Neural cell (in vitro differentiated cells): ENCODE data around the gene LRRC4B. TPM values are rescaled to one million over a fixed set of nuclear protein-coding genes. Genes with fewer than 3 reads are reported as not detected.

Experiments
- H2AFZ ChIP-seq: fragments of 200-600, 300-800 bp; sonication (generic), shearing (Covaris generic); 2 replicates; pipeline ENCODE4 v1.6.0; 2014; ENCODE audit warnings: low read depth, mild to moderate bottlenecking, antibody characterized with exemption, low read length, moderate library complexity
- H3F3A ChIP-seq: fragments of 200-600 bp; shearing (Covaris generic); 2 replicates; pipeline ENCODE4 v1.6.1; 2016; ENCODE audit warnings: mild to moderate bottlenecking, moderate library complexity, mixed read lengths, antibody characterized with exemption, low read length; ENCODE audit not compliant: insufficient read depth, poor library complexity, severe bottlenecking
- H3K27ac ChIP-seq: fragments of 200-600, 300-800 bp; sonication (generic), shearing (Covaris generic); 2 replicates; pipeline ENCODE4 v1.5.1; 2014; ENCODE audit warnings: mild to moderate bottlenecking, low read length, moderate library complexity
- H3K27me3 ChIP-seq: fragments of 300-800, 200-600 bp; sonication (generic), shearing (Covaris generic); 2 replicates; pipeline ENCODE4 v1.6.0; 2014; ENCODE audit warnings: mild to moderate bottlenecking, low read depth, low read length, moderate library complexity; ENCODE audit not compliant: insufficient read depth
- H3K36me3 ChIP-seq: fragments of 300-800, 200-600 bp; sonication (generic), shearing (Covaris generic); 2 replicates; pipeline ENCODE4 v1.5.1; 2014; ENCODE audit warnings: mild to moderate bottlenecking, antibody characterized with exemption, low read length, moderate library complexity; ENCODE audit not compliant: insufficient read depth
- H3K4me2 ChIP-seq: fragments of 300-800, 200-600 bp; sonication (generic), shearing (Covaris generic); 2 replicates; pipeline ENCODE4 v1.6.0; 2014; ENCODE audit warnings: mild to moderate bottlenecking, low read length
- H3K4me3 ChIP-seq: fragments of 300-800, 200-600 bp; sonication (generic), shearing (Covaris generic); 2 replicates; pipeline ENCODE4 v1.5.1; 2014; ENCODE audit warnings: mild to moderate bottlenecking, low read length, moderate library complexity
- H3K79me2 ChIP-seq: fragments of 200-600 bp; shearing (Covaris generic); replicated peaks from 2 replicates; pipeline ENCODE4 v1.6.0; 2014; ENCODE audit warnings: mild to moderate bottlenecking, low read length, moderate library complexity; ENCODE audit not compliant: insufficient read depth
- H3K9ac ChIP-seq: fragments of 300-800, 200-600 bp; sonication (generic), shearing (Covaris generic); 2 replicates; pipeline ENCODE4 v1.6.1; 2016; ENCODE audit warnings: mild to moderate bottlenecking, low read length, mixed read lengths
- H3K9me2 ChIP-seq: fragments of 200-600 bp; shearing (Covaris generic); 2 replicates; pipeline ENCODE4 v1.6.1; 2016; ENCODE audit warnings: mild to moderate bottlenecking, low read length, mixed read lengths; ENCODE audit not compliant: insufficient read depth
- H3K9me3 ChIP-seq: fragments of 200-600, 300-800 bp; sonication (generic), shearing (Covaris generic); 2 replicates; pipeline ENCODE4 v1.6.1; 2016; ENCODE audit warnings: mild to moderate bottlenecking, mixed run types, low read length, moderate library complexity, mixed read lengths
- H4K20me1 ChIP-seq: fragments of 200-600 bp; shearing (Covaris generic); 2 replicates; pipeline ENCODE4 v1.6.1; 2016; ENCODE audit warnings: mild to moderate bottlenecking, mixed run types; ENCODE audit not compliant: insufficient read depth
- CTCF ChIP-seq: fragments of 450-650 bp; IDR thresholded peaks from 2 replicates; pipeline ENCODE4 v1.5.1; 2014; ENCODE audit warnings: antibody characterized with exemption, mild to moderate bottlenecking, moderate library complexity; ENCODE audit not compliant: poor library complexity, severe bottlenecking
- EP300 ChIP-seq: fragments of 450-650 bp; conservative IDR thresholded peaks from 2 replicates; pipeline ENCODE4 v1.6.1; 2014; ENCODE audit warnings: antibody characterized with exemption, mild to moderate bottlenecking, moderate library complexity; ENCODE audit not compliant: poor library complexity, severe bottlenecking
- EZH2 ChIP-seq: fragments of 200-600, 300-800 bp; shearing (Covaris generic), sonication (generic); IDR thresholded peaks from 2 replicates; pipeline ENCODE4 v1.6.1; 2014; ENCODE audit warnings: antibody characterized with exemption, low read length, borderline replicate concordance, mild to moderate bottlenecking; ENCODE audit not compliant: insufficient read depth, poor library complexity, severe bottlenecking
- MXI1 ChIP-seq: fragments of 450-650 bp; conservative IDR thresholded peaks from 2 replicates; pipeline ENCODE4 v1.6.1; 2014; ENCODE audit warnings: antibody characterized with exemption, mild to moderate bottlenecking; ENCODE audit not compliant: poor library complexity, severe bottlenecking
- POLR2AphosphoS5 ChIP-seq: IDR thresholded peaks from 2 replicates; pipeline ENCODE4 v1.6.1; 2012
- RAD21 ChIP-seq: fragments of 450-650 bp; conservative IDR thresholded peaks from 2 replicates; pipeline ENCODE4 v1.6.1; 2014; ENCODE audit warnings: antibody characterized with exemption, mild to moderate bottlenecking, moderate library complexity
- REST ChIP-seq: IDR thresholded peaks from 2 replicates; pipeline ENCODE4 v1.6.1; 2012; ENCODE audit warnings: borderline replicate concordance
- SMC3 ChIP-seq: fragments of 450-650 bp; conservative IDR thresholded peaks from 2 replicates; pipeline ENCODE4 v1.6.1; 2014; ENCODE audit warnings: antibody characterized with exemption, mild to moderate bottlenecking, moderate library complexity; ENCODE audit not compliant: poor library complexity
- TAF1 ChIP-seq: IDR thresholded peaks from 2 replicates; pipeline ENCODE4 v1.6.1; 2012; ENCODE audit warnings: low read depth
- polyA plus RNA-seq: library from polyadenylated mRNA; depleted of rRNA; stranded (reverse); fragments of >200 nt; gene quantifications from 2 replicates; pipeline ENCODE4 v1.2.3, GENCODE V29; 2014

The LRRC4B gene
- polyA plus RNA-seq, 1 donor from 2014 or later: 83.1 TPM

DNA sequence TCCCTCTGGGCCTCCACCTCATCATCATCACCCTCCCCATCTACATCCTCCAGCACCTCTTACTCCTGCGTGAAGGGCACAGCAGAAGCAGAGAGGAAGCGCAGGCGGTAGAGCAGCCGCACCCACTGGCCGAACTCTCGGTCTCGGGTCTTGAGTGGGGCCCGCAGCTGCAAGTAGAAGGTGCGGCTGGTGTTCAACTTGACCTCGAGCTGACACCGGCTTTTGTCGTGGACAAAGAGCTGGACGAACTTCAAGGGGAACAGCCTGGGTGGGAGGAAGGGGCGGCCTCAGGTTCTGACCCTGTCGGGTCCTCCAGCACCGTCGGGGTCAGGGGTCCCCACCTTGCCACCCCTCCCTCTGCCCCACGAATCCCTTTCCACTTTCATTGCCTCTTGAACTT is 100.7 kb downstream of the LRRC4B start:
- Histone ChIP-seq H3K27ac (no peak overlapping the region), H3K9ac (no peak overlapping the region), H3K4me2 (no peak overlapping the region), H3F3A (no peaks in the 10 kb centered on the region), H3K79me2 (no peaks in the 10 kb centered on the region), H3K9me2 (no peaks in the 10 kb centered on the region), H3K36me3 (no peaks in the 10 kb centered on the region), H2AFZ (no peak overlapping the region), H4K20me1 (no peaks in the 10 kb centered on the region), H3K9me3 (no peaks in the 10 kb centered on the region), H3K27me3 (no peaks in the 10 kb centered on the region), H3K4me3 (no peak overlapping the region)
- TF ChIP-seq EZH2 (no peak), TAF1 (no peak), EP300 (no peak), CTCF (no peak), REST (no peak), SMC3 (no peak), MXI1 (no peak), RAD21 (no peak), POLR2AphosphoS5 (no peak)

Other genes starting within 250 kb of the LRRC4B start
- 0.97 and 1.1 TPM in 2 replicates for gene KCNC3, start 239.1 kb downstream of the LRRC4B start, polyA plus RNA-seq
- gene NAPSA, start 202.8 kb downstream of the LRRC4B start, polyA plus RNA-seq: 2.2 TPM in 1 of 2 replicates, not detected in the other
- 18.5 and 27.7 TPM in 2 replicates for gene NR1H2, start 192.0 kb downstream of the LRRC4B start, polyA plus RNA-seq
- gene POLD1, start 184.1 kb downstream of the LRRC4B start, polyA plus RNA-seq: 13.1 and 20.2 TPM in 2 replicates
- not detected in 2 replicates for gene SPIB, start 149.5 kb downstream of the LRRC4B start, polyA plus RNA-seq
- not detected in 2 replicates for gene MYBPC2, start 135.5 kb downstream of the LRRC4B start, polyA plus RNA-seq
- gene EMC10, start 91.9 kb downstream of the LRRC4B start, polyA plus RNA-seq: 233 and 270 TPM in 2 replicates
- gene GARIN5A, start 91.6 kb downstream of the LRRC4B start, polyA plus RNA-seq: 3.3 and 6.5 TPM in 2 replicates
- 6.6 and 10.7 TPM in 2 replicates for gene JOSD2, start 57.2 kb downstream of the LRRC4B start, polyA plus RNA-seq
- gene ASPDH, start 54.5 kb downstream of the LRRC4B start, polyA plus RNA-seq: 0.98 TPM in 1 of 2 replicates, not detected in the other
- gene SYT3, start 71.4 kb upstream of the LRRC4B start, polyA plus RNA-seq: 14.8 and 18.6 TPM in 2 replicates
- gene C19orf81, start 81.0 kb upstream of the LRRC4B start, polyA plus RNA-seq: 17.0 and 28.3 TPM in 2 replicates
- 3.2 and 7.9 TPM in 2 replicates for gene SHANK1, start 151.4 kb upstream of the LRRC4B start, polyA plus RNA-seq
- gene CLEC11A, start 154.9 kb upstream of the LRRC4B start, polyA plus RNA-seq: 18.4 and 19.5 TPM in 2 replicates
- gene GPR32, start 202.0 kb upstream of the LRRC4B start, polyA plus RNA-seq: not detected in 2 replicates
- gene ACP4, start 222.0 kb upstream of the LRRC4B start, polyA plus RNA-seq: not detected in 2 replicates